Hepatocyte (in vitro differentiated cells): ENCODE data around the gene SLC39A11. TPM values are rescaled to one million over a fixed set of nuclear protein-coding genes. Genes with fewer than 3 reads are reported as not detected.
A peak's percentile ranks its signal among the peaks of the same experiment; 100 is the strongest.

Source experiments
- DNase-seq: peaks from one replicate; pipeline ENCODE4 v3.0.0-alpha.2; 2016; ENCODE audit warnings: low spot score
- H2AFZ ChIP-seq: fragments of 200-600 bp; sonication (generic); 2 replicates; pipeline ENCODE4 v1.6.0; 2016; ENCODE audit warnings: antibody characterized with exemption, mild to moderate bottlenecking
- H3K27ac ChIP-seq: fragments of 200-600 bp; sonication (generic); 2 replicates; pipeline ENCODE4 v1.5.1; 2016; ENCODE audit warnings: mild to moderate bottlenecking
- H3K27me3 ChIP-seq: fragments of 200-600 bp; sonication (generic); 2 replicates; pipeline ENCODE4 v1.6.1; 2016
- H3K36me3 ChIP-seq: fragments of 200-600 bp; sonication (generic); replicated peaks from 2 replicates; pipeline ENCODE4 v1.5.1; 2016; ENCODE audit warnings: low read depth; ENCODE audit not compliant: insufficient read depth
- H3K4me1 ChIP-seq: fragments of 200-600 bp; sonication (generic); 2 replicates; pipeline ENCODE4 v1.5.1; 2016; ENCODE audit warnings: mild to moderate bottlenecking, moderate library complexity; ENCODE audit not compliant: insufficient read depth
- H3K4me2 ChIP-seq: fragments of 200-600 bp; sonication (generic); 2 replicates; pipeline ENCODE4 v1.6.0; 2016
- H3K4me3 ChIP-seq: fragments of 200-600 bp; sonication (generic); 2 replicates; pipeline ENCODE4 v1.5.1; 2016; ENCODE audit warnings: mild to moderate bottlenecking
- H3K79me2 ChIP-seq: fragments of 200-600 bp; sonication (generic); 2 replicates; pipeline ENCODE4 v1.6.0; 2017; ENCODE audit warnings: mild to moderate bottlenecking
- H3K9me2 ChIP-seq: fragments of 200-600 bp; sonication (generic); replicated peaks from 2 replicates; pipeline ENCODE4 v1.6.0; 2017; ENCODE audit warnings: mild to moderate bottlenecking; ENCODE audit not compliant: insufficient read depth
- H3K9me3 ChIP-seq: fragments of 200-600 bp; sonication (generic); 2 replicates; pipeline ENCODE4 v1.5.1; 2016; ENCODE audit warnings: low read depth, mild to moderate bottlenecking
- H4K20me1 ChIP-seq: fragments of 200-600 bp; sonication (generic); 2 replicates; pipeline ENCODE4 v1.6.0; 2016; ENCODE audit warnings: mild to moderate bottlenecking; ENCODE audit not compliant: insufficient read depth, poor library complexity, severe bottlenecking
- CTCF ChIP-seq: fragments of 200-600 bp; sonication (generic); IDR thresholded peaks from 2 replicates; pipeline ENCODE4 v1.5.1; 2016; ENCODE audit warnings: antibody characterized with exemption, mild to moderate bottlenecking; ENCODE audit not compliant: poor library complexity
- EZH2 ChIP-seq: fragments of 200-600 bp; sonication (generic); IDR thresholded peaks from 2 replicates; pipeline ENCODE4 v1.6.1; 2016; ENCODE audit warnings: antibody characterized with exemption, mild to moderate bottlenecking, borderline replicate concordance
- EZH2phosphoT487 ChIP-seq: fragments of 200-600 bp; sonication (generic); IDR thresholded peaks from one replicate; pipeline ENCODE4 v1.6.1; 2018; ENCODE audit warnings: antibody characterized with exemption, mild to moderate bottlenecking, low read depth, moderate library complexity; ENCODE audit not compliant: unreplicated experiment, severe bottlenecking
- WGBS: methylation state at CpG from one replicate; pipeline ENCODE4 v1.1.6; 2016; ENCODE audit warnings: low lambda C conversion rate; ENCODE audit errors: missing lambda C conversion rate; 5-methylcytosine and 5-hydroxymethylcytosine counted together
- polyA plus RNA-seq: library from polyadenylated mRNA; unstranded; fragments of >200 nt; fragmentation: Nextera tagmentation; extraction: Ambion mirVana; gene quantifications from 2 replicates; pipeline ENCODE4 v1.2.1, GENCODE V29; 2016
- total RNA-seq: library from RNA; depleted of rRNA; stranded (reverse); fragments of >200 nt; gene quantifications from 2 replicates; pipeline ENCODE4 v1.2.3, GENCODE V29; 2014

The SLC39A11 gene
- total and polyA plus RNA-seq, 2 experiments from 2014 or later: 37.7 to 39.1 TPM

GRCh38 chr17:72967277-72967970 is 125.1 kb downstream of the SLC39A11 start:
- Histone ChIP-seq H3K36me3 (no peaks in the 10 kb centered on the region), H3K4me3 (no peak overlapping the region), H3K4me2 (no peak overlapping the region), H3K9me2 (no peaks in the 10 kb centered on the region), H3K9me3 (no peaks in the 10 kb centered on the region), H3K27me3 (no peaks in the 10 kb centered on the region), H3K79me2 (no peaks in the 10 kb centered on the region), H4K20me1 (no peaks in the 10 kb centered on the region), H3K4me1 (no peaks in the 10 kb centered on the region), H2AFZ (no peak overlapping the region), H3K27ac (no peak overlapping the region)
- DNase-seq: no peak
- 87% methylated on average over 8 of the region's 8 CpGs for WGBS
- TF ChIP-seq EZH2 (no peak), CTCF (no peak), EZH2phosphoT487 (no peak)

GRCh38 chr17:72962106-72962505 is 130.4 kb downstream of the SLC39A11 start:
- Histone ChIP-seq H3K4me2 (no peak overlapping the region), H3K4me1 (no peaks in the 10 kb centered on the region), H3K79me2 (no peaks in the 10 kb centered on the region), H3K9me2 (no peaks in the 10 kb centered on the region), H3K27me3 (no peaks in the 10 kb centered on the region), H3K27ac (no peak overlapping the region), H3K36me3 (no peaks in the 10 kb centered on the region), H2AFZ (no peak overlapping the region), H3K9me3 (no peaks in the 10 kb centered on the region), H3K4me3 (no peak overlapping the region), H4K20me1 (no peaks in the 10 kb centered on the region)
- TF ChIP-seq EZH2phosphoT487 (no peak), EZH2 (no peak), CTCF (no peak)
- WGBS: 75% methylated on average over 3 of the region's 3 CpGs
- peak; percentile 27 for DNase-seq

GRCh38 chr17:72955391-72956140 is 136.9 kb downstream of the SLC39A11 start:
- no peak overlapping the region for H3K27ac ChIP-seq
- H3K79me2 ChIP-seq: no peaks in the 10 kb centered on the region
- H3K4me3 ChIP-seq: no peak overlapping the region
- H2AFZ ChIP-seq: no peak overlapping the region
- H3K27me3 ChIP-seq: no peaks in the 10 kb centered on the region
- H4K20me1 ChIP-seq: no peaks in the 10 kb centered on the region
- H3K9me2 ChIP-seq: no peaks in the 10 kb centered on the region
- no peak for DNase-seq
- H3K36me3 ChIP-seq: no peaks in the 10 kb centered on the region
- H3K4me2 ChIP-seq: no peak overlapping the region
- H3K9me3 ChIP-seq: no peaks in the 10 kb centered on the region
- TF ChIP-seq EZH2 (no peak), EZH2phosphoT487 (no peak), CTCF (no peak)
- no peaks in the 10 kb centered on the region for H3K4me1 ChIP-seq
- 97% methylated on average over 20 of the region's 20 CpGs for WGBS
